Measurements from ENCODE around the gene USP40.

Gene USP40

GRCh38 chr2:233563663-233564430 is 2.7 kb downstream of the USP40 start:
- Histone ChIP-seq H3K36me3 (ENCODE audit: control insufficient read depth in 1 of 2, insufficient read depth in 2 of 2, low read length in 2 of 2) (peaks cover 2% of the 10 kb centered on the region in 2 experiments), H4K8ac (ENCODE audit: low read depth, low read length) (no peak overlapping the region), H3K79me2 (ENCODE audit: control insufficient read depth, insufficient read depth, low read length, poor library complexity) (peaks cover 3% of the 10 kb centered on the region), H3K4ac (ENCODE audit: low read depth, low read length) (no peak overlapping the region), H4K91ac (ENCODE audit: low read depth, low read length) (no peak overlapping the region), H3K27ac (ENCODE audit: low read depth, low read length) (no peak overlapping the region), H3K4me3 (ENCODE audit: low read depth, low read length) (no peak overlapping the region), H2BK12ac (ENCODE audit: low read length) (peak overlapping the region; percentile 64), H3K9me3 (ENCODE audit: insufficient read depth, low read depth, low read length) (no peaks in the 10 kb centered on the region), H3K4me2 (ENCODE audit: low read length) (no peak overlapping the region), H3K27me3 (ENCODE audit: insufficient read depth, low read length) (no peaks in the 10 kb centered on the region), H2BK120ac (ENCODE audit: insufficient read depth, low read length, poor library complexity) (no peak overlapping the region), H2AK5ac (ENCODE audit: low read length) (no peak overlapping the region), H3K9ac (ENCODE audit: low read length) (no peak overlapping the region), H3K4me1 (ENCODE audit: control insufficient read depth in 1 of 2, insufficient read depth in 2 of 2, low read length in 2 of 2) (no peaks in the 10 kb centered on the region), H3K23ac (ENCODE audit: low read length) (no peak overlapping the region), H3K14ac (ENCODE audit: low read length) (no peak overlapping the region), H3K18ac (ENCODE audit: low read length) (no peak overlapping the region), H2AFZ (ENCODE audit: insufficient read depth, low read length, poor library complexity) (no peak overlapping the region), H3K79me1 (ENCODE audit: low read length) (peaks cover 5% of the 10 kb centered on the region), H2BK5ac (ENCODE audit: low read depth, low read length, poor library complexity) (no peak overlapping the region), H4K12ac (ENCODE audit: low read depth, low read length) (no peak overlapping the region)
- WGBS (ENCODE audit: extremely low coverage, insufficient coverage, insufficient read length), result 100% methylated on average over 1 of the region's 8 CpGs
- no peak for DNase-seq

GRCh38 chr2:233556881-233557736 is 9.5 kb downstream of the USP40 start:
- Histone ChIP-seq H4K12ac (ENCODE audit: low read depth, low read length) (no peak overlapping the region), H2BK12ac (ENCODE audit: low read length) (no peak overlapping the region), H3K4me3 (ENCODE audit: low read depth, low read length) (no peak overlapping the region), H2BK120ac (ENCODE audit: insufficient read depth, low read length, poor library complexity) (no peak overlapping the region), H3K27ac (ENCODE audit: low read depth, low read length) (no peak overlapping the region), H3K18ac (ENCODE audit: low read length) (no peak overlapping the region), H3K4me2 (ENCODE audit: low read length) (no peak overlapping the region), H4K8ac (ENCODE audit: low read depth, low read length) (no peak overlapping the region), H3K14ac (ENCODE audit: low read length) (no peak overlapping the region), H3K79me1 (ENCODE audit: low read length) (no peaks in the 10 kb centered on the region), H2AK5ac (ENCODE audit: low read length) (no peak overlapping the region), H2BK5ac (ENCODE audit: low read depth, low read length, poor library complexity) (no peak overlapping the region), H3K36me3 (ENCODE audit: control insufficient read depth in 1 of 2, insufficient read depth in 2 of 2, low read length in 2 of 2) (peaks cover 4 to 5% of the 10 kb centered on the region in 2 experiments), H3K23ac (ENCODE audit: low read length) (no peak overlapping the region), H3K9me3 (ENCODE audit: insufficient read depth, low read depth, low read length) (no peaks in the 10 kb centered on the region), H3K4ac (ENCODE audit: low read depth, low read length) (no peak overlapping the region), H3K4me1 (ENCODE audit: control insufficient read depth in 1 of 2, insufficient read depth in 2 of 2, low read length in 2 of 2) (no peaks in the 10 kb centered on the region), H3K27me3 (ENCODE audit: insufficient read depth, low read length) (no peaks in the 10 kb centered on the region), H3K79me2 (ENCODE audit: control insufficient read depth, insufficient read depth, low read length, poor library complexity) (no peaks in the 10 kb centered on the region), H3K9ac (ENCODE audit: low read length) (no peak overlapping the region), H4K91ac (ENCODE audit: low read depth, low read length) (no peak overlapping the region), H2AFZ (ENCODE audit: insufficient read depth, low read length, poor library complexity) (no peak overlapping the region)
- DNase-seq, result peak in 1 of 2 donors; percentile 7
- no CpG with 5 or more reads among the region's 7 CpGs for WGBS (ENCODE audit: extremely low coverage, insufficient coverage, insufficient read length)

DNA sequence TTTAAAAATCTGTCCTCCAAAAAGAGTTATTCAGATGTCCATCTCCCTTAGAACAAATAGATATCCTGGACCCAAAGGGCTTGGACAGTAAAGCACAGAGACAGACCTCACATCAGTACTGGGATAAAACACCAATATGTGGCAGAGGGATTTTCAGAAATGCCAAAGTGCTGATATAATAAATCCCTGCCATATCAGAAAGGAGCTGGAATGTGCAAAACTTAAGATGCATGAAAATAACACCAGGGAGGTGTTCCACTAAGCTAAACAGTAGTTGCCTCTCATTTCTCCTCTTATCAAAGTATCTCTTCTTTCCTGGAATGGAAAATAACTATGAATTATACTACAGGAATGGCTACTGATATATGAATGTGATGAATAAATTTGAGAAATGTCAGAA is 13.2 kb downstream of the USP40 start:
- Histone ChIP-seq H3K9me3 (ENCODE audit: insufficient read depth, low read depth, low read length) (no peaks in the 10 kb centered on the region), H3K36me3 (ENCODE audit: control insufficient read depth in 1 of 2, insufficient read depth in 2 of 2, low read length in 2 of 2) (peaks cover 3 to 5% of the 10 kb centered on the region in 2 experiments), H3K23ac (ENCODE audit: low read length) (no peak overlapping the region), H3K4me2 (ENCODE audit: low read length) (no peak overlapping the region), H3K79me2 (ENCODE audit: control insufficient read depth, insufficient read depth, low read length, poor library complexity) (no peaks in the 10 kb centered on the region), H3K4me3 (ENCODE audit: low read depth, low read length) (no peak overlapping the region), H2AK5ac (ENCODE audit: low read length) (no peak overlapping the region), H3K79me1 (ENCODE audit: low read length) (no peaks in the 10 kb centered on the region), H3K9ac (ENCODE audit: low read length) (no peak overlapping the region), H2BK5ac (ENCODE audit: low read depth, low read length, poor library complexity) (no peak overlapping the region), H4K8ac (ENCODE audit: low read depth, low read length) (no peak overlapping the region), H3K14ac (ENCODE audit: low read length) (no peak overlapping the region), H4K91ac (ENCODE audit: low read depth, low read length) (no peak overlapping the region), H4K12ac (ENCODE audit: low read depth, low read length) (no peak overlapping the region), H2BK120ac (ENCODE audit: insufficient read depth, low read length, poor library complexity) (no peak overlapping the region), H3K27ac (ENCODE audit: low read depth, low read length) (no peak overlapping the region), H2AFZ (ENCODE audit: insufficient read depth, low read length, poor library complexity) (no peak overlapping the region), H2BK12ac (ENCODE audit: low read length) (no peak overlapping the region), H3K18ac (ENCODE audit: low read length) (no peak overlapping the region), H3K27me3 (ENCODE audit: insufficient read depth, low read length) (no peaks in the 10 kb centered on the region), H3K4ac (ENCODE audit: low read depth, low read length) (no peak overlapping the region), H3K4me1 (ENCODE audit: control insufficient read depth in 1 of 2, insufficient read depth in 2 of 2, low read length in 2 of 2) (no peaks in the 10 kb centered on the region)
- peak in 1 of 2 donors; percentile 55 for DNase-seq

- Histone ChIP-seq H4K91ac (ENCODE audit: low read depth, low read length) (no peak overlapping the region), H3K36me3 (ENCODE audit: control insufficient read depth in 1 of 2, insufficient read depth in 2 of 2, low read length in 2 of 2) (peaks cover 3 to 7% of the 10 kb centered on the region in 2 experiments), H2AK5ac (ENCODE audit: low read length) (no peak overlapping the region), H3K79me2 (ENCODE audit: control insufficient read depth, insufficient read depth, low read length, poor library complexity) (no peaks in the 10 kb centered on the region), H3K27me3 (ENCODE audit: insufficient read depth, low read length) (no peaks in the 10 kb centered on the region), H3K9me3 (ENCODE audit: insufficient read depth, low read depth, low read length) (no peaks in the 10 kb centered on the region), H2AFZ (ENCODE audit: insufficient read depth, low read length, poor library complexity) (no peak overlapping the region), H3K79me1 (ENCODE audit: low read length) (no peaks in the 10 kb centered on the region), H2BK5ac (ENCODE audit: low read depth, low read length, poor library complexity) (no peak overlapping the region), H3K27ac (ENCODE audit: low read depth, low read length) (no peak overlapping the region), H3K9ac (ENCODE audit: low read length) (no peak overlapping the region), H3K14ac (ENCODE audit: low read length) (no peak overlapping the region), H4K8ac (ENCODE audit: low read depth, low read length) (no peak overlapping the region), H3K4me3 (ENCODE audit: low read depth, low read length) (no peak overlapping the region), H3K23ac (ENCODE audit: low read length) (no peak overlapping the region), H3K18ac (ENCODE audit: low read length) (no peak overlapping the region), H2BK12ac (ENCODE audit: low read length) (no peak overlapping the region), H3K4ac (ENCODE audit: low read depth, low read length) (no peak overlapping the region), H3K4me2 (ENCODE audit: low read length) (no peak overlapping the region), H4K12ac (ENCODE audit: low read depth, low read length) (no peak overlapping the region), H2BK120ac (ENCODE audit: insufficient read depth, low read length, poor library complexity) (no peak overlapping the region), H3K4me1 (ENCODE audit: control insufficient read depth in 1 of 2, insufficient read depth in 2 of 2, low read length in 2 of 2) (no peaks in the 10 kb centered on the region)
- no CpG with 5 or more reads among the region's 4 CpGs for WGBS (ENCODE audit: extremely low coverage, insufficient coverage, insufficient read length)
- no peak for DNase-seq
These were observed 15.1 kb downstream of the USP40 start for GRCh38 chr2:233551491-233551890.
